Esophagus squamous epithelium (tissue), 5 donors: ENCODE results near the gene EVA1C. TPM values are rescaled to one million over a fixed set of nuclear protein-coding genes. Genes with fewer than 3 reads are reported as not detected.

Source experiments
- DNase-seq: peaks from one replicate; lab custom pipeline; 2025; lab: John Stamatoyannopoulos, UW
- H3K27ac ChIP-seq, 4 donors: fragments of 200-600 bp; sonication (generic); one replicate each; pipeline ENCODE4 v1.5.1; 2016 to 2019; ENCODE audit warnings: mild to moderate bottlenecking in 1 of 4
- H3K27me3 ChIP-seq, 4 donors: fragments of 200-600 bp; sonication (generic); 1 replicate in 3 of 4; 2 replicates in 1 of 4; pipeline versions ENCODE4 v1.5.1 to v1.6.0; 2017 to 2021; ENCODE audit warnings: antibody characterized with exemption in 1 of 4
- H3K36me3 ChIP-seq, 3 donors: fragments of 200-600 bp; sonication (generic); one replicate each; pipeline ENCODE4 v1.5.1; 2016 to 2019
- H3K4me1 ChIP-seq, 3 donors: fragments of 200-600 bp; sonication (generic); one replicate each; pipeline ENCODE4 v1.5.1; 2017 to 2019
- H3K4me3 ChIP-seq, 4 donors: fragments of 200-600 bp; sonication (generic); 1 replicate in 3 of 4; 2 replicates in 1 of 4; pipeline ENCODE4 v1.5.1; 2016 to 2019; ENCODE audit warnings: mild to moderate bottlenecking in 2 of 4, moderate library complexity in 1 of 4
- H3K9me3 ChIP-seq, 3 donors: fragments of 200-600 bp; sonication (generic); one replicate each; pipeline ENCODE4 v1.5.1; 2016 to 2019
- POLR2A ChIP-seq, 4 donors: fragments of 450-650 bp; IDR thresholded peaks; one replicate each; pipeline ENCODE4 v1.6.1; 2017; ENCODE audit warnings: antibody characterized with exemption in 4 of 4, mild to moderate bottlenecking in 4 of 4, moderate library complexity in 3 of 4
- WGBS, 2 donors: methylation state at CpG; one replicate each; pipeline ENCODE4 v1.1.5; 2018; 5-methylcytosine and 5-hydroxymethylcytosine counted together
- intact Hi-C: fragments of 100-400 bp; cut with DNase I; formaldehyde crosslinking; loops from one replicate; pipeline ENCODE4 v1.15.0; 2022
- total RNA-seq, 4 donors: library from RNA; depleted of rRNA; stranded (reverse); fragments of >200 nt; gene quantifications; one replicate each; pipeline ENCODE4 v1.1.0, GENCODE V29; 2016
- TF ChIP-seq, protein P1 (sequence below), 6 experiments: fragments of 450-650 bp in 4 of 6; fragments of 200-600 bp in 2 of 6; sonication (generic) in 2 of 6; IDR thresholded peaks; one replicate each; pipeline ENCODE4 v1.5.1; 2016 to 2019; ENCODE audit warnings: antibody characterized with exemption in 6 of 6, mild to moderate bottlenecking in 4 of 6, moderate library complexity in 4 of 6
- donor health status: DM: yes; HTN: yes; CAD: no.

EVA1C gene
- total RNA-seq, 4 donors from 2014 or later: 12.7 to 39.9 (median 24.4) TPM

DNA sequence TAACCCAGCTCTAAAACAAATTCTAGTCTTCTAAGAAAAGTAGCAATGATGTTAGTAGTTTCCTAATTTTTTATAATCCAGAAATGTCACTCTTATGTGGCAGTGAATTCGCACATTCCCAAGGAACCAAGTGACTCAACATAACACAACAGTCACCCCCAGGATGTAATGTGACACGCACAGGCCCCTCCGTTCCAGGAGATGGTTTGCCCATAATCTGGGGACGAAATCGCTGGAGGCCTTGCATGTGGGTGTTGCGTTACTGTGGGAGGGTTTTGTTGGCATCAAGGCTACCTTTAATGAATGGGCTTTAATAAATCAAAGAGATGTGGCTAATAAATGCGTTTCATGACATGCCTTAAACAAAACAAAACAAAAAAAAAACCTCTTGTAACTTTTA is 50.9 kb downstream of the EVA1C start:
- Histone ChIP-seq H3K27me3 (no peaks in the 10 kb centered on the region), H3K27ac (peak overlapping the region; percentile 66 to 83 (median 74)), H3K36me3 (peaks cover 0 to 79% (median 0%) of the 10 kb centered on the region in 3 donors), H3K4me3 (no peak overlapping the region), H3K9me3 (no peaks in the 10 kb centered on the region), H3K4me1 (peaks cover 0 to 22% (median 21%) of the 10 kb centered on the region in 3 donors)
- TF ChIP-seq, protein P1, sequence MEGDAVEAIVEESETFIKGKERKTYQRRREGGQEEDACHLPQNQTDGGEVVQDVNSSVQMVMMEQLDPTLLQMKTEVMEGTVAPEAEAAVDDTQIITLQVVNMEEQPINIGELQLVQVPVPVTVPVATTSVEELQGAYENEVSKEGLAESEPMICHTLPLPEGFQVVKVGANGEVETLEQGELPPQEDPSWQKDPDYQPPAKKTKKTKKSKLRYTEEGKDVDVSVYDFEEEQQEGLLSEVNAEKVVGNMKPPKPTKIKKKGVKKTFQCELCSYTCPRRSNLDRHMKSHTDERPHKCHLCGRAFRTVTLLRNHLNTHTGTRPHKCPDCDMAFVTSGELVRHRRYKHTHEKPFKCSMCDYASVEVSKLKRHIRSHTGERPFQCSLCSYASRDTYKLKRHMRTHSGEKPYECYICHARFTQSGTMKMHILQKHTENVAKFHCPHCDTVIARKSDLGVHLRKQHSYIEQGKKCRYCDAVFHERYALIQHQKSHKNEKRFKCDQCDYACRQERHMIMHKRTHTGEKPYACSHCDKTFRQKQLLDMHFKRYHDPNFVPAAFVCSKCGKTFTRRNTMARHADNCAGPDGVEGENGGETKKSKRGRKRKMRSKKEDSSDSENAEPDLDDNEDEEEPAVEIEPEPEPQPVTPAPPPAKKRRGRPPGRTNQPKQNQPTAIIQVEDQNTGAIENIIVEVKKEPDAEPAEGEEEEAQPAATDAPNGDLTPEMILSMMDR (IDR thresholded peaks at IDR 0.05): no peak
- no peak for TF ChIP-seq POLR2A (IDR thresholded peaks at IDR 0.05)
- intact Hi-C loops: no loop called here
- no peak for DNase-seq
- 39 to 60% methylated on average over 7 of the region's 7 CpGs for WGBS, 2 donors

DNA sequence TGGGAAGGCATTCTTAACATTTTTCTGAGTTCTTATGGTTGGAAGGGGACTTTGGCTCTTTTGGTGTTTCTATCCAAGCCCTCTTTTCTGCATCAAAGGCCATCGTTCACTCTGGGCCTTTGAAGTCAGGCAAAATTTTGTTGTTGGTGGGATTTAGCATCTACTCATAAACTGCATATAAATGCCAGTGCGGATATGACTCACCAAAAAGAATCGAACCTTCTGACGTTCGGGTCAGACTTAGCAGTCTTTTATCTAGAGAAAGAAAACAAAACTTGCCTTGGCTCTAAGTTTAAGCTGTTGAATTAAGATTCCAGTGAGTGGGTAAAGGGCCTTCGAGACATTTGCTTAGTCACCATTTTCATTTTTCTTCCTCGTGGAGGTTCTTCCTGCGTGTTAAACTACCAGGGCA is 51.4 kb downstream of the EVA1C start:
- Histone ChIP-seq H3K36me3 (peaks cover 0 to 79% (median 1%) of the 10 kb centered on the region in 3 donors), H3K27ac (peak overlapping the region; percentile 71 to 83 (median 76)), H3K9me3 (no peaks in the 10 kb centered on the region), H3K4me1 (peaks cover 0 to 27% (median 21%) of the 10 kb centered on the region in 3 donors), H3K4me3 (no peak overlapping the region), H3K27me3 (no peaks in the 10 kb centered on the region)
- 28 to 33% methylated on average over 8 of the region's 8 CpGs for WGBS, 2 donors
- DNase-seq: no peak
- intact Hi-C loops: no loop called here
- no peak for TF ChIP-seq POLR2A (IDR thresholded peaks at IDR 0.05)
- TF ChIP-seq, protein P1 (IDR thresholded peaks at IDR 0.05): no peak

DNA sequence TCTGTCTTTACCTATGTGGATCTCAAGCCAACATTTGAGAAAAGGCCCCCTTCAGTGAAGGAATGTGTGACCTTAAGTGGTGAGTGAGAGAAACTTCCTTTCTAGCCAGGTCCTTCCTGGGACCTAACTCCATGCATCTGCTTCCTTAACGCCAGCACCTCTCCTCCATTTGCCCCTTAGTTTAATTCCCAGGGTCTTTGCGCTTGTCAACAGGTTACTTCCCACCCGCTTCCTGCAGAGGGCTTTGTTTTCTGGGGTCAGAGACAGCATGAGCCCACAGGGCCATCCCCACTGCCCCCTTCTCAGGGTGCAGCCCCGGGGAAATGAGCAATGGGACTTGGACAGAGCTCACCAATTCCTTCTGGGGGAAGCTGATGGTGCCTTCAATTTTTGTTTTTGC is 54.8 kb downstream of the EVA1C start:
- intact Hi-C loops: no loop called here
- 83 to 92% methylated on average over 3 to 4 of the region's 4 CpGs for WGBS, 2 donors

DNA sequence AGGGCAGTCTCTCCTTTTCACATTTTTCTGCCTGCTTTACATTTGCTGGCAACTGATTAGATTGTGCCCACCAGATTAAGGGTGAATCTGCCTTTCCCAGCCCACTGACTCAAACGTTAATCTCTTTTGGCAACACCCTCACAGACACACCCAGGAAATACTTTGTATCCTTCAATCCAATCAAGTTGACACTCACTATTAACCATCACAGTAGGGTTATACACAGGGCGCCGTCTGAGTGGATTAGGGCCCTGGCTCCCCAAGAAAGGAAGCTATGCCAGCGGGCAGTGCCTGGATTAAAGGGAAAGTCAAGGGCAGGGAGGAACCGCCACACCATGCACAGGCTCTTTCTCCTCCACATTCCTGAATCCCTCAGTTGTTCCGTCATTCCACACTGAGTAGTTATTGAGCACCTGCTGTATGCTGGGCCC is 56.2 kb downstream of the EVA1C start:
- Histone ChIP-seq H3K27ac (peak overlapping the region in 1 of 4 donors; percentile 21), H3K27me3 (no peaks in the 10 kb centered on the region), H3K4me1 (peaks cover 0 to 22% (median 11%) of the 10 kb centered on the region in 3 donors), H3K4me3 (no peak overlapping the region), H3K36me3 (peaks cover 0 to 87% (median 20%) of the 10 kb centered on the region in 3 donors), H3K9me3 (no peaks in the 10 kb centered on the region)
- DNase-seq: no peak
- intact Hi-C loops: no loop called here
- WGBS, 2 donors: 32 to 53% methylated on average over 2 to 4 of the region's 6 CpGs
- TF ChIP-seq, protein P1 (IDR thresholded peaks at IDR 0.05): no peak
- TF ChIP-seq POLR2A (IDR thresholded peaks at IDR 0.05): no peak

More for the DNA sequence above, 54.8 kb downstream of the EVA1C start:
- no peak for DNase-seq
- H3K4me3 ChIP-seq: no peak overlapping the region
- H3K4me1 ChIP-seq: peaks cover 0 to 33% (median 21%) of the 10 kb centered on the region in 3 donors
- no peak overlapping the region for H3K27ac ChIP-seq
- peaks cover 0 to 79% (median 10%) of the 10 kb centered on the region in 3 donors for H3K36me3 ChIP-seq
- TF ChIP-seq POLR2A (IDR thresholded peaks at IDR 0.05): no peak
- TF ChIP-seq, protein P1 (IDR thresholded peaks at IDR 0.05): no peak
- H3K27me3 ChIP-seq: no peaks in the 10 kb centered on the region
- H3K9me3 ChIP-seq: no peaks in the 10 kb centered on the region

DNA sequence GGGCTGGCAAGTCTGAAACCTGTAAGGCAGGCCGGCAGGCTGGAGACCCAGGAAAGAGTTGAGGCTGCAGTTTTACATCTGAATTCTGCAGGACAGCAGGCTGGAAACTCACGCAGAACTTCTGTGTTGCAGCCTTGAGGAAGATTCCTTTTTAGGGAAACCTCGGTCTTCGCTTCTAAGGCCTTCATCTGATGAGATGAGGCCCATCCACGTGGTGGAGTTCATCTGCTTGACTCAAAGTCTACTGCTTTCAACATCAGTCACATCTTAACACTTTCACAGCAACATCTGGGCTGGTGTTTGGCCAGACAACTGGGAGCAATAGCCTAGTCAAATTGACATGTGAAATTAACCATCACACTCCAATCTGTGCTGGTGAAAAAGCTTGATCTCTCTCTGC is 57.1 kb downstream of the EVA1C start:
- peaks cover 0 to 93% (median 20%) of the 10 kb centered on the region in 3 donors for H3K36me3 ChIP-seq
- intact Hi-C loops: no loop called here
- 93 to 98% methylated on average over 3 to 5 of the region's 5 CpGs for WGBS, 2 donors

More for the DNA sequence above, 57.1 kb downstream of the EVA1C start:
- Histone ChIP-seq H3K27ac (no peak overlapping the region), H3K4me3 (no peak overlapping the region), H3K9me3 (no peaks in the 10 kb centered on the region), H3K4me1 (peaks cover 3 to 19% (median 5%) of the 10 kb centered on the region in 3 donors), H3K27me3 (no peaks in the 10 kb centered on the region)
- no peak for TF ChIP-seq POLR2A (IDR thresholded peaks at IDR 0.05)
- TF ChIP-seq, protein P1 (IDR thresholded peaks at IDR 0.05): no peak
- no peak for DNase-seq
